Islet of Langerhans (tissue), 1 donor: Measurements from ENCODE around the gene NPTN.
"Not testable (repeated sequence)": the region's sequence is repeated elsewhere in the genome, so short reads cannot be mapped to it uniquely, and the experiment has no call there.

ENCODE experiments used
- FAIRE-seq: peaks from one replicate; lab custom pipeline; 2011; peaks lifted over from hg19 to GRCh38; lab: Jason Lieb, UNC

Gene NPTN

DNA sequence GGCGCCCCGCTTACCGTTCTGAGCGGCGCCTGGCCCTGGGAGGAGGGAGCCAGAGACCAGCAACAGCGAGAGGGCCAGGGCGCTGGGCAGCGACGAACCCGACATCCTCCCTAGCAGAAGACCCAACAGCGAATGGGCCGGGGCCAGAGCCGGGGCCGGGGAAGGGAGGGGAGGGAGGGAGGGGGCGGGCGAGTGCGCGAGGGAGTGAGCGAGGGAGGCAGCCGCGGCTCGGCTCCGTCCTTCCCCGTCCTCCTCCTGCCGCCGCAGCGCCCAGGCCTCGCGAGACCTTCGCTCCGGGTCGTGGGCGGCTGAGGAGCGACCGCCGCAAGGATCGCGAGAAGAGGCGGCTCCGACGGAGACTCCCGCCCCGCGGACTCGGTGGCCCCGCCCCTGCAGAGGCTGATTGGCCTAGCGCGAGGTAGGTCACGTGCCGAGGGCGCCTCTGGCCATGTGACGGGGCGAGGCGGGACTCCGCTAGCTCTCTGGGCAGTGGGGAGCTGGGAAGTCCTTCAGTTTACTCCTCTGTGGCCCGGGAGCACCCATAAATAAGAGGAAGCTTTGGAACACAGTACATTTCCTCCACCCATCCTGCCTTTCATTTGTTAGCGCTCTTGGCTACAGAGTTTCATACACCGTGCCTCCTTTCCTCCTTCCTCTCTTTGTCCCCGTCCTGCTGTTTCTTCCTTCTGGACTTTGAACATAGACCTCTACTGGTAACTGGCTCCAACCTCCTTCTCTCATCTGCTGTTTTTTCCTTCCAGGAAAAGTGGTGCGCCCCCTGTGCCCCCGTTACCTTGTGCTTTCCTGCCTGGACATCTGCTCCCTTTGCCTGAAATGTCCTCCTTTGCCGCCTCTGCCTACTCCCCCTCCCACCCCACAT is at the start of gene NPTN:
TSS of gene NPTN (minus strand) at position 279 of the 880 bp plus-strand sequence. CDS start at position 105, 174 bp downstream.
- no peak for FAIRE-seq

- no peak for FAIRE-seq
These were observed 49.5 kb upstream of the NPTN start for GRCh38 chr15:73682600-73683090.

DNA sequence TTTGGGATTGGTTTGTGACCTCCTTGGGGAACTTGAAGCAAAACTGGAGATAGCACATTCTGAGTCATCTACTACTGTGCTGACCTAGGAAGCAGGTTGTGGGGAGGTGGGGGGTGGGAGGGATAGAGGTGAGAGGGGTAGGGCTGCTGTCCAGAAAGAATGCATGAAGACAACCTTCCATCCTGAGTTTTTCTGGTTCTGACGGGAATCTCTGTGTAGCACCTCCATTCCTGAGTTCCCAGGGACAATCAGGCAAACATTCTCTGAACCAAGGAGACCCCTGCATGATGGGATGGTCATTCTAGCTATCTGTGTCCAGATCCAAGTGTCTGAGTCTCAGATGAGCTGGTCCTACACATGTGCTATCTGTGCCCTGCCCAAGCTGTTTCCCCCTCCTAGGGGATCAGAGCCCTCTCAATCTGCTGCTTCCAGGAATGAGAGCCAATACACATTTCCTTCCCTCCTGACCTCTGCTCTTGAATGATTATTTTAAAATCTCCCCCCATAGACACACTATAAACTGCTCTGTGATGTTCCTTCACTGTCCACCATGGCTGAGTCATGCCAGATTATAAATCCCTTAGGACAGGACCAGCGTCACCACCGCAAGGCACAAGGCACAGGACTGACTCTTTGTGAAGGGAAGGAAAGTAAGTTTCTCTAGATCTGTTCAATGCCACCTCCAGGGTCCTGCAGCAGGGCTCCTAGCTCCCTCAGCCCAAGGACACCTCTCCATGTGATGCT is 48.8 kb upstream of the NPTN start:
- no peak for FAIRE-seq

- FAIRE-seq: no peak
These were observed 47.9 kb upstream of the NPTN start for GRCh38 chr15:73681063-73681462.

GRCh38 chr15:73680549-73680948 is 47.4 kb upstream of the NPTN start:
- FAIRE-seq: no peak

DNA sequence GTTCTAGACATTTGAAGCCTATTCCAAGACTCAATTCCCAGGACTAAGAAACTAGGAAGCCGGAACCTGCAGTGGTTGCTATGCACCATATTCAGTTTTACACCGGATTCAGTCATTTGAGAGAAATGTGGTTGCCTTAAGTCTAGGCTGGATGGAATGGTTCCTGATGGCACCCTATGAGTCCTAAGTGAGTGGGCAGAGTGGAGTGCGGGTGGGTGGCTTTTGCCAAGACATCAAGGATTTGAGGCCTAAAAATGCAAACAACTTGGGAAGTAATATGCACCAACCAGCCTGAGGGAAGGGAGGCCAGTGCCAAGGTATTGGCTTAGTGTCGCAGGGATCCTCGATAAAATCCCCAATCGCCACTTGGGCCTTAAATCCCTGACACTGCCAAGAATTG is 46.8 kb upstream of the NPTN start:
- no peak for FAIRE-seq

DNA sequence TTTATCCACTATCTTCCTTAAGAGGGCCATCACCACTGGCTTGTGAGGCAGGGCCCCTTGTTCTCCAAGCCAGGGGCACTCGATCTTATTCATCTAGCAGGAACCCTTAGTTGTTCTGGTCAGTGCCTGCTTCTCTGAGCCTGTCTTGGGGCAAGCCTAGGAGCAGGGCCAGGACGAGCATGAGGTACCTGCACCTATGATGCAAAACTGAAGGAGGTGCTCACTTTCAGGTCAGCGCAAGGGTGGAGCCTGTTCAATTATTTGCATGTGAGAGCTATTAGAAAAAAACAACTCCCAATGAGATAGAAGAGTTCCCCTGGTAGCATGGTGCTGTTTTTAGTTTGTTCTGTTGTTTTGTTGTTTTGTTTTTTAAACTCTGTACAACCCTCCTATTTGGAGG is 46.0 kb upstream of the NPTN start:
- no peak for FAIRE-seq

DNA sequence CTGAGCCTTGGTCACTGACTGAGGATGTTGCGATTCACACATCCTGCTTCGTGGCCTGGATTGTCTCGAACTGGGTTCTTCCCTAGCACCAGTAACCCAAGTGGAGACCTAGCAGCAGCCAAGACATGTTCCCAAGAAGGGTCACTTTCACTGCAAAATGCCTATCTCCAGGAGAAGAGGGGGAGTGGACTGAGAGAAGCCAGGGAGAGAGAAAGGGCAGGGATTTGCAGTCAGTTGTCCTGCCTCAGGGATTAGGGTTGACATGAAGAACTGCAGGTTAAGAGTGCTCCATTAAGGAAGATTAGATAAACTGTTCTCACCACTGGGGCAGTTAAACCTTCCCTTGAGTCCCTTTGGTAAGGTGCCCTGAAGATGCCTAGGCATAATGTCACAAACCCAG is 45.3 kb upstream of the NPTN start:
- FAIRE-seq: no peak

DNA sequence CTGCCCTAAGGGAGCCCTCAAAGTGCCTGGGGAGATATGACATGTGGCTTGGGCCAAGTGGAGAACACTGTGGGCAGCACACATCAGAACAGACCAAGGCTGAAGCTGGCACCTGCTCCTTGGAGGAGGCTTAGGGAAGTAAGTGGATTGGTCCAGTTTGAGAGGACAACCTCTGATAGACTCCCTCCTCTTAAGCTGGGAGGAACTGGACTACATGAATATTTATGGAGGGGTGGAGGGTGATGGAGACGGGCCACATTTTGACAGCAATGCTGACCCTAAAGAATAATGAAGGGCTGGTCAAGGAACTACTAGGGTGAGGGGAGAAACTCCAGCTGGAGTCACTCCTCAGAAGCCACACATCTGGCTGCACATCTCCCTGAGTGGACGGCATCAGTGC is 44.5 kb upstream of the NPTN start:
- no peak for FAIRE-seq

DNA sequence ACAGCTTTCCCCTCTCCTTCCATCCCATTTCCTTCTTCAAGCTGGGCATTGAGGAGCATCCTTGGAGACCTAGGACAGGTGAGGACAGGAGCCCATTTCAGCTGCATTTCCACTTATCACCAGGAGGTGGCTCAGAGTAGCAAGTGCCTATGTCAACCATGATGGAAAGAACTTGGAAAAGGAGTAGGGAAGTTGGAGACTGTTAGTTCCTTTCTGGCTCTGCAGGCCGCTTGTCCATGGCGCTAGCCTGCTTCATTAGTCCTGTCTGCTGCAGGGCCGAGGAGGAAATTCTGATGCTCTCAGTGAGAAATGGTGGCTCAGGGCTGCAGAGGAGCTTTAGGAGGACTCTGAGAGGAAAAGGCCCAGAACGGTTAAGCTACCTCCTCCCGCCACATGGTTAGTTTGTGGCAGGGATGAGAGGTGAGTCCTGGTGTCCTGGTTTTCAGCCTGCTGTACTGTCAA is 44.0 kb upstream of the NPTN start:
- peak; percentile 61 for FAIRE-seq

DNA sequence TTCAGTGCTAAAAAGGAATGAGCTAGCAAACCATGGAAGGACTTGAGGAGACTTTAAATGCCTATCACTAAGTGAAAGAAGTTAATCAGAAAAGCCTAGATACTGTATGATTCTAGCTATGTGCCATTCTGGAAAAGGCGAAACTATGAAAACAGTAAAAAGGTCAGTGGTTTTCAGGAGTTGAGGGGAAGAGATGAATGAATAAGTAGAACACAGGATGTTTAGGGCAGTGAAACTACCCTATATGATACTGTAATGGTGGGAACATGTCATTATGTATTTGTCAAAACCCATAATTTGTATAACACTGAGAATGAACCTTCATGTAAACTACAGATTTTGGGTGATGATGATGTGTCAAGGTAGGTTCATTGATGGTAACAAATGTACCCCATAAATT is 41.4 kb upstream of the NPTN start:
- FAIRE-seq: no peak

- no peak for FAIRE-seq
These were observed 27.3 kb upstream of the NPTN start for GRCh38 chr15:73660455-73660854.

- no peak for FAIRE-seq
These were observed 25.5 kb upstream of the NPTN start for GRCh38 chr15:73658645-73659044.

DNA sequence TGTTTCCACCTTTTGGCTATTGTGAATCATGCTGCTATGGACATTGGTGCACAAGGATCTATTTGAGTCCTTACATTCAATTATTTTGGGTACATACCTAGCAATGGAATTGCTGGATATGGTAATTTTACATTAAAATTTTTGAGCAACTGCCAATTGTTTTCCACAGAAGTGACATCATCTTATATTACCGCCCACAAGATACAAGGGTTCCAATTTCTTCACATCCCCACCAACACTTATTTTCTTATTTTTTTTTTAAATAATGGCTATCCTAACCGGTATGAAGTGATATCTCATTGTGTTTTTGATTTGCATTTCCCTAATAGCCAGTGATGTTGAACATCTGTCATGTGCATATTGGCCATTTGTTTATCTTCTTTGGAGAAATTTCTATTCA is 22.5 kb upstream of the NPTN start:
- no peak for FAIRE-seq

DNA sequence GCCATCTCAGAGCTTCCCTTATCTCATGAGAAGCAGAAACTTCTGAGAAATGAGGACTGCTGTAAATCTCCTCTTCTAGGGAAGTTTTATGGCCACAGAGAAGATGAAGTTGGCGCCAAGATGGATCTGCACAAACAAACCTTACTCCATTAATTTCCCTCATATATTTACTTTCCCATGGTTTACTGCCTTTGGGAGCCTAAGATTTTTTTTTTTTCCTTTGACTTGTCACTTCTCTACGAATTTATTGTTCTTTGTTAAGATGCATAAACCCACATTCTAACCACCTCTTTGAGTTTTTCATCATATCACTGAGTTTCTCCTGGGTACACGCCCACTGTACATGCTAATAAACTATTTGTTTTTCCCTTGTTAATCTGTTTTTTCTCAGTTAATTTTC is 21.5 kb upstream of the NPTN start:
- no peak for FAIRE-seq

DNA sequence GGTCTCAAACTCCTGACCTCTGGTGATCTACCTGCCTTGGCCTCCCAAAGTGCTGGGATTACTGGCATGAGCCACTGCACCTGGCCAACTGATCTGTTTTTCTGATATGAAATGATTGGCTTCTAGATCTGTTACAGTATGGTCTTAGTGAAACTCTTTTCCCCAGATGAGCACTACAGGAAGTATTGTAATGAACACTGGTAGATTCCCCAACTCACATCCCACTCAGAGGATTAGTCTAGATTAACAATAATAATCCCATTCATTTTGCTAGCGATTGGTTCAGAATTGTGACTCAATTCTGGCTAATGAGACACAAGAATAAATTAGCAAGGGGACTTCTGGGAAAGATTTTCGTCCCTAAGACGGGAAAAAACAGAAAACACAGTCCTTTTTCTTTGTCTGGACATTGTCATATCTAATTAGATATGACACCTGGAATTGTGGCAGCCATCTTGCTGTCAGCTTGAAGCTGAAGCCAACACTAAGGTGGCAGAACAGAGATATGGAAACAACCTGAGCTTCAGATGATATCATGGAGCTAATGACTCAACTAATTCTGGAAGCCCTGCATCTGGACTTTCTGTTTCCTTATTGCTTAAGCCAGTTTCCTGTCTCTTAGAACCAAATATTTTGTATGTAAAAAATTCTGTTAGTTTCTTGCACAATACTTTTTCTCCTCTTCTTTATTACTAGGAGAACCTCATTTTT is 17.4 kb upstream of the NPTN start:
- FAIRE-seq: no peak

- FAIRE-seq: no peak
These were observed 14.8 kb upstream of the NPTN start for GRCh38 chr15:73648014-73648295.

GRCh38 chr15:73647259-73648013 is 14.2 kb upstream of the NPTN start:
- no peak for FAIRE-seq

DNA sequence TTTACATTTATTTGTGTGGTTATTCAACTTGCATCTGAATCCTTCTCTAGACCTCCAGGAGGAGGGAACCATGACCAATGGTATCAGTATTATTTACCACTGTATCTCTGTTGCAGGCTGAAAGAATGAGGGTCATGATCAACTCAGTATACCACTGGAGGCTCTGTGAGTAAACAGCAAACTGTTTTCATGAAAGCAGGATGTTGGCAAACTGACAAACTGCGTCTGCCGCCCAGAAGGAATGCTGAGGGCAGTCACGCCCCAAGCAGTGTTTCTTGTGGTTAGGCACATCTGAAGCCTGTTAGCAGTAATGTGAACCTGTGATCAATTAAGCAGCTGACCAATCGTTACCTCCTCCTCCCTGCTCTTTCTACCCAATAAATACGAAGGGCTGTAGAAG is 6.3 kb upstream of the NPTN start:
- FAIRE-seq: not testable (repeated sequence)

DNA sequence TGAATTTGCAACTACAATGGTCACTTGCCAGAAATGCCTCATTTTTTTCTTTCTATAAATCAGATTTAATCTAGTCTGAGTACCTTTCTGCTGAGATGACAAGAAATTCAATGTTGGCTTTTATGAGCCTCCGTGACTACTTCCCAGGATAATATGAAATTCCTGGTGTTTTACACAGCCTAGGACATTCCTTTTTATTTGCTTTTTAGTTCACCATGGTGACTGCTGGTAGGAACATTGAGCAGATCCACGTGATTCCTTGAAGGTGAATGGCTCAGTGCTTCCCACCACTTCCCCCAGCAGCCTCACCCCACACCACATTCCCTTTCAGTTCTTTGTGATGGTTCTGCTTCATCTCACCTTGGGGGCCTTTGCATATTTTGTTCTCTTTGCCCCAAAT is 4.3 kb upstream of the NPTN start:
- no peak for FAIRE-seq

GRCh38 chr15:73633991-73634495 is 854 bp upstream of the NPTN start:
- FAIRE-seq: no peak

DNA sequence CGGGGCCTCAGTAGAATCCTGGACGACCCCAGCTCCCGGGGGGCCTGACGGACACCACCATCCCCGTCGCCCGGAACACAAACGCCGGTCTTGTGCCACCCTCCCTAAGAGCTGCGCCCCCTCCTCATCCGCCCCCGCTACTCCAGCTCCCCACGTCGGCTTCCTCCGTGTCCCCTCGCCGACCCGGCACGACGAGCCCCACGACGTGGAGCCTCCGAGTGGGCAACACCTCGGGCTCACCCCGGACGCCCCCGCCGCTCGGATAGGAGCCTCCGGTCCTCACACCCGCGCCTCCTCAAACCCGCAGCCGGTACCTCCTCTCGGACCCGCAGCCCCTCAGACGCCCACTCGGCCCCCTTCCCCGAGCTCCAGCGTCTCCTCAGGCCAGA is 525 bp downstream of the NPTN start:
- no peak for FAIRE-seq
